Gastroesophageal sphincter (tissue), 3 donors: ENCODE data around the gene HNRNPM.

Source experiments
- CTCF ChIP-seq, 4 experiments: fragments of 200-600 bp in 2 of 4; fragments of 450-650 bp in 2 of 4; sonication (generic) in 1 of 4; IDR thresholded peaks; one replicate each; pipeline ENCODE4 v1.5.1; 2017 to 2019; ENCODE audit warnings: antibody characterized with exemption in 4 of 4, mild to moderate bottlenecking in 2 of 4, moderate library complexity in 2 of 4
- POLR2AphosphoS5 ChIP-seq: sonication (generic); formaldehyde crosslinking; IDR thresholded peaks from one replicate; pipeline ENCODE4 v1.6.1; 2017; ENCODE audit warnings: antibody characterized with exemption

DNA sequence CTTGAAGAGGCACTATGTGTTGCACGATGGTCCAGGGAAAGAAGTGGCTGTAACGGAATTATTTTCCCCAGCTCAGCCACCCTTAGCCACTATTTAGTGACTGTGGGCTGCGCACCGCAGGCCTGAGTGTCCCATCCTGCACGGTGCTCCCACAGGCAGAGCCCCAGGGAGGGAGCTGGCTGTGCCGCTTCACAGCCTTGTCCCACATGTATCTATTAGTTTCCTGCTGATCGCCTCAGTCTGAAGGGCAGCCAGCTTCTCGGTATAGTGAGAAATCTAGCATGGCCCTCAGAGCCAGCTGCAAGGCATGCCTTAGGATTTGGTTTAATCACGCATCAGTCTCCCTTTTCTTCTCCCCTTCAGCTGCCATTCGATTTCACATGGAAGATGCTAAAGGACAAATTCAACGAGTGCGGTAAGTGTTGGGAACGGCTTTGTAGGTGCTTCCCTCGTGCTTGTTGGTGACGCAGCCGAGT lies 41.9 kb downstream of the HNRNPM start:
- TF ChIP-seq CTCF (IDR thresholded peaks at IDR 0.05) (no peak), POLR2AphosphoS5 (no peak)
